ENCODE data around the gene RAB11FIP4.

DNA sequence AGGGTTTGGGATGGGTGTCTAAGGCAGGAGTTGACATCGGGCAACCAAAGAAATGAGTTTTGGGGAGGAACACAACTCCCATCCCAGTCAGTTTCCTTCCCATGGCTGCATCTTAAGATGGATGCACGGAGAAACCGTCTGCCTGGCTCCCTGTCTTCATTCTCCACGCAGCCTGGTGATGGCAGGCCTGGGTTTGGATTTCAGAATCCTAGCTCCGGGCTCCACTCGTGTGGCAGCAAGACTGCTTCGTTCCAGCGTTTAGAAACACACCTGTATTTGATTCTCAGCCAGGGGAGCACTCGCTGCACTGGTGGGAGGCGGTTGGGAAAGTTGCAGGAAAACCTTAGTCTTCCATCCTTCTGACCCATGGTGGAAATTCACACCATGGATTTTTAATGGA is 141.1 kb downstream of the RAB11FIP4 start:
- TF ChIP-seq, protein P1, sequence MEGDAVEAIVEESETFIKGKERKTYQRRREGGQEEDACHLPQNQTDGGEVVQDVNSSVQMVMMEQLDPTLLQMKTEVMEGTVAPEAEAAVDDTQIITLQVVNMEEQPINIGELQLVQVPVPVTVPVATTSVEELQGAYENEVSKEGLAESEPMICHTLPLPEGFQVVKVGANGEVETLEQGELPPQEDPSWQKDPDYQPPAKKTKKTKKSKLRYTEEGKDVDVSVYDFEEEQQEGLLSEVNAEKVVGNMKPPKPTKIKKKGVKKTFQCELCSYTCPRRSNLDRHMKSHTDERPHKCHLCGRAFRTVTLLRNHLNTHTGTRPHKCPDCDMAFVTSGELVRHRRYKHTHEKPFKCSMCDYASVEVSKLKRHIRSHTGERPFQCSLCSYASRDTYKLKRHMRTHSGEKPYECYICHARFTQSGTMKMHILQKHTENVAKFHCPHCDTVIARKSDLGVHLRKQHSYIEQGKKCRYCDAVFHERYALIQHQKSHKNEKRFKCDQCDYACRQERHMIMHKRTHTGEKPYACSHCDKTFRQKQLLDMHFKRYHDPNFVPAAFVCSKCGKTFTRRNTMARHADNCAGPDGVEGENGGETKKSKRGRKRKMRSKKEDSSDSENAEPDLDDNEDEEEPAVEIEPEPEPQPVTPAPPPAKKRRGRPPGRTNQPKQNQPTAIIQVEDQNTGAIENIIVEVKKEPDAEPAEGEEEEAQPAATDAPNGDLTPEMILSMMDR (IDR thresholded peaks at IDR 0.05; ENCODE audit: extremely low read depth in 1 of 2, insufficient read depth in 1 of 2, low read depth in 1 of 2, low read length in 2 of 2) = no peak
- no peak for TF ChIP-seq POLR2A (IDR thresholded peaks at IDR 0.05; ENCODE audit: low read depth, low read length)
- TF ChIP-seq JUN (IDR thresholded peaks at IDR 0.05; ENCODE audit: borderline replicate concordance, insufficient read depth, insufficient read length, low read depth) = no peak
- no peak for TF ChIP-seq EZH2 (IDR thresholded peaks at IDR 0.05; ENCODE audit: borderline replicate concordance, low read depth, low read length, severe bottlenecking)
